NCI-H2107 treated with DMSO at 0.1 percent for 48 hours (cell line): Measurements from ENCODE around the gene UBE4A.

Experiments
- DNase-seq: peaks from one replicate; lab custom pipeline; 2025; ENCODE audit not compliant: unreplicated experiment; lab: John Stamatoyannopoulos, UW

UBE4A gene

GRCh38 chr11:118435893-118436624 lies 76.7 kb downstream of the UBE4A start, which contains the start of gene KMT2A:
Gene KMT2A, plus strand, starts transcription at chr11:118436492. Its CDS starts 21 bp downstream, at chr11:118436513.
- DNase-seq, result peak; percentile 87

- no peak for DNase-seq
Observed at GRCh38 chr11:118436639-118437207, 77.3 kb downstream of the UBE4A start.

GRCh38 chr11:118437208-118438125 lies 78.1 kb downstream of the UBE4A start:
- DNase-seq, result peak; percentile 59

GRCh38 chr11:118438314-118438931 lies 79.0 kb downstream of the UBE4A start:
- DNase-seq, result peak; percentile 50

GRCh38 chr11:118439646-118440045 lies 80.2 kb downstream of the UBE4A start:
- no peak for DNase-seq

- no peak for DNase-seq
Observed at GRCh38 chr11:118441770-118442275, 82.4 kb downstream of the UBE4A start.

GRCh38 chr11:118442301-118442700 lies 82.9 kb downstream of the UBE4A start:
- no peak for DNase-seq

GRCh38 chr11:118442908-118443589 lies 83.6 kb downstream of the UBE4A start:
- no peak for DNase-seq

GRCh38 chr11:118443590-118444218 lies 84.3 kb downstream of the UBE4A start:
- no peak for DNase-seq

- no peak for DNase-seq
Observed at GRCh38 chr11:118447423-118447822, 88.0 kb downstream of the UBE4A start.

- DNase-seq, result no peak
Observed at GRCh38 chr11:118448294-118448693, 88.9 kb downstream of the UBE4A start.
